ENCODE results near the gene SETBP1. TPM values are rescaled to one million over a fixed set of nuclear protein-coding genes. Genes with fewer than 3 reads are reported as not detected.

The SETBP1 gene
- total RNA-seq, 1 experiment from 2014 or later, result 14.0 TPM

DNA sequence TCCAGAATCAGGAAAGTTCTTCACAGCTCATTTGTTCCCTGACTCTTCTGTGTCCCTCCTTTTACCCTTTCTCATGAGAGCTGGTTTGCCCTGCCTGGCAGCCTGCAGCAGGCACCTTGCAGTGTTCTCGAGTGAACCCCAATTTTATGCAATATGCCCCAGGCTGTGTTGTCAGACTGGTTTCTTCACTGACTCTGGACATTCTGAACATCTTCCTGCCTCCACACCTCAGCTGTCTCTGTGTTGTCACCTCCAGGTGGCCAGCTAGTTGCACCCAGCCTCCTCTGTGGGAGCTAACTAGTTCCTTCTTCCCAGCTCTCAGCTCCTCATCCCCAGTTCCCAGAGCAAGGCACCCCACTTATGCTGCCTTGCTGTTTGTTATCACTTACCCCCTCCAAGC, 5.5 kb downstream of the SETBP1 start:
- peaks cover under 1% of the 10 kb centered on the region for H3K27me3 ChIP-seq (replicated peaks; ENCODE audit: insufficient read depth, low read depth, low read length, poor library complexity)
- POLR2A ChIA-PET (ENCODE audit: low non-redundant PET), result no interaction called here
- CTCF ChIA-PET, result no interaction called here
- H3K4me1 ChIP-seq (ENCODE audit: insufficient read depth, low read length, poor library complexity, severe bottlenecking), result peaks cover 25% of the 10 kb centered on the region
- DNase-seq (ENCODE audit: low spot score), result no peak
- TF ChIP-seq, protein P1, sequence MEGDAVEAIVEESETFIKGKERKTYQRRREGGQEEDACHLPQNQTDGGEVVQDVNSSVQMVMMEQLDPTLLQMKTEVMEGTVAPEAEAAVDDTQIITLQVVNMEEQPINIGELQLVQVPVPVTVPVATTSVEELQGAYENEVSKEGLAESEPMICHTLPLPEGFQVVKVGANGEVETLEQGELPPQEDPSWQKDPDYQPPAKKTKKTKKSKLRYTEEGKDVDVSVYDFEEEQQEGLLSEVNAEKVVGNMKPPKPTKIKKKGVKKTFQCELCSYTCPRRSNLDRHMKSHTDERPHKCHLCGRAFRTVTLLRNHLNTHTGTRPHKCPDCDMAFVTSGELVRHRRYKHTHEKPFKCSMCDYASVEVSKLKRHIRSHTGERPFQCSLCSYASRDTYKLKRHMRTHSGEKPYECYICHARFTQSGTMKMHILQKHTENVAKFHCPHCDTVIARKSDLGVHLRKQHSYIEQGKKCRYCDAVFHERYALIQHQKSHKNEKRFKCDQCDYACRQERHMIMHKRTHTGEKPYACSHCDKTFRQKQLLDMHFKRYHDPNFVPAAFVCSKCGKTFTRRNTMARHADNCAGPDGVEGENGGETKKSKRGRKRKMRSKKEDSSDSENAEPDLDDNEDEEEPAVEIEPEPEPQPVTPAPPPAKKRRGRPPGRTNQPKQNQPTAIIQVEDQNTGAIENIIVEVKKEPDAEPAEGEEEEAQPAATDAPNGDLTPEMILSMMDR (conservative IDR thresholded peaks at IDR 0.05; ENCODE audit: low read depth, low read length), result no peak
- TF ChIP-seq EZH2 (IDR thresholded peaks at IDR 0.05; ENCODE audit: borderline replicate concordance, low read depth, low read length, poor library complexity, severe bottlenecking), result no peak
- no peaks in the 10 kb centered on the region for H3K9me3 ChIP-seq (ENCODE audit: low read depth, low read length, poor library complexity, severe bottlenecking)
- no peak overlapping the region for H3K27ac ChIP-seq (ENCODE audit: low read depth, low read length, poor library complexity, severe bottlenecking)
- no peaks in the 10 kb centered on the region for H3K36me3 ChIP-seq (ENCODE audit: insufficient read depth, low read length, poor library complexity, severe bottlenecking)
- no TSS peak for BruUV-seq (replicated peaks)
- H3K4me3 ChIP-seq (ENCODE audit: low read depth, low read length, poor library complexity, severe bottlenecking), result no peak overlapping the region
- intact Hi-C loops (cut with micrococcal nuclease; ENCODE audit: unreplicated experiment), result no loop called here

DNA sequence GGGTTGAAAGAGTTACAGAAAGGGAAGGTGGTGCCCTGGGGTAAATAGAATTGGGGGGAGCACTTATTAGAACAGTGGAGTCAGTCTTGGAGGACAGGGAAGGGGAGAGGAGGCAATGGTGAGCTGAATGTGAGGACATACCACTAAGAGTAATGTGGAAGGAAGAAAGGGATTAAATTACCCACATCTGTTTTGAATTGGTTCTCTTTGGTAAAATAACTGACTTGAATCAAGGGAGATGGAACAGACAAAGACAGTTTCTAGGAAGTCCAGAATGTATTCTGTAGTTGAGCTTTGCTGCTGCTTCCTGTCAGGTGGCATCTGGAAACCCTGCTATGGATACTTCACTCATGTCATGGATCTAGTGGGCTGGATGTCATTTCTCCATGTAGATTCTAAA, 6.7 kb downstream of the SETBP1 start:
- H3K27me3 ChIP-seq (replicated peaks; ENCODE audit: insufficient read depth, low read depth, low read length, poor library complexity), result no peaks in the 10 kb centered on the region
- peaks cover 14% of the 10 kb centered on the region for H3K4me1 ChIP-seq (ENCODE audit: insufficient read depth, low read length, poor library complexity, severe bottlenecking)
- no TSS peak for BruUV-seq (replicated peaks)
- peak; percentile 45 for DNase-seq (ENCODE audit: low spot score)
- TF ChIP-seq, protein P1 (conservative IDR thresholded peaks at IDR 0.05; ENCODE audit: low read depth, low read length), result no peak
- POLR2A ChIA-PET (ENCODE audit: low non-redundant PET), result interaction anchor here (0.6 kb wide), 1 partner anchor 10 kb away, joined by 5 read pairs; no protein-coding TSS in a partner anchor
- intact Hi-C loops (cut with micrococcal nuclease; ENCODE audit: unreplicated experiment), result no loop called here
- H3K9me3 ChIP-seq (ENCODE audit: low read depth, low read length, poor library complexity, severe bottlenecking), result no peaks in the 10 kb centered on the region
- H3K27ac ChIP-seq (ENCODE audit: low read depth, low read length, poor library complexity, severe bottlenecking), result no peak overlapping the region
- no peak overlapping the region for H3K4me3 ChIP-seq (ENCODE audit: low read depth, low read length, poor library complexity, severe bottlenecking)
- no peaks in the 10 kb centered on the region for H3K36me3 ChIP-seq (ENCODE audit: insufficient read depth, low read length, poor library complexity, severe bottlenecking)
- CTCF ChIA-PET, result no interaction called here

DNA sequence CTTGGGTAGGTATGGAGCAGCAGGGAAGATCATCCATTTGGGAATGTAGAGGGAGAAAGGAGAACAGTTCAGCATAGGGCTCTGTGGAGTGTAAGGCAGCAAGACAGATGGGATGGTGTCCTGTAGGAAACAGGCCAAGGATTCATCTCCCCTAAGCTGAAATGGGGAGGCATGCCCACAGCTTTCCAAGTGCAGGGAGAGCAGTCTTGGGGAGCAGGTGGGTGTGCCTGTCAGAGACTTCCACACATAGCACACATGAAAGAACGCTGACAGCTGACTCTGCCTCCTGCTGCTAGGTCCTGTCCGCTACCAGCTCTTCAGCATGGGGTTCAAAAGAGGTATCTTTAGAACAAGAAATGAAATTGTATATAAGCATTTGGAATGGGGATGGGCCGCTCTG, 9.0 kb downstream of the SETBP1 start:
- POLR2A ChIA-PET (ENCODE audit: low non-redundant PET), result no interaction called here
- no peak overlapping the region for H3K4me3 ChIP-seq (ENCODE audit: low read depth, low read length, poor library complexity, severe bottlenecking)
- CTCF ChIA-PET, result no interaction called here
- BruUV-seq (replicated peaks), result no TSS peak
- H3K36me3 ChIP-seq (ENCODE audit: insufficient read depth, low read length, poor library complexity, severe bottlenecking), result no peaks in the 10 kb centered on the region
- no peaks in the 10 kb centered on the region for H3K9me3 ChIP-seq (ENCODE audit: low read depth, low read length, poor library complexity, severe bottlenecking)
- DNase-seq (ENCODE audit: low spot score), result no peak
- peaks cover 4% of the 10 kb centered on the region for H3K4me1 ChIP-seq (ENCODE audit: insufficient read depth, low read length, poor library complexity, severe bottlenecking)
- no peaks in the 10 kb centered on the region for H3K27me3 ChIP-seq (replicated peaks; ENCODE audit: insufficient read depth, low read depth, low read length, poor library complexity)
- H3K27ac ChIP-seq (ENCODE audit: low read depth, low read length, poor library complexity, severe bottlenecking), result no peak overlapping the region
- intact Hi-C loops (cut with micrococcal nuclease; ENCODE audit: unreplicated experiment), result no loop called here
- TF ChIP-seq, protein P1 (conservative IDR thresholded peaks at IDR 0.05; ENCODE audit: low read depth, low read length), result no peak
- no peak for TF ChIP-seq EZH2 (IDR thresholded peaks at IDR 0.05; ENCODE audit: borderline replicate concordance, low read depth, low read length, poor library complexity, severe bottlenecking)
